Loucy (cell line): ENCODE measurements around the gene CEP57.
"Not testable (repeated sequence)": the region's sequence is repeated elsewhere in the genome, so short reads cannot be mapped to it uniquely, and the experiment has no call there.

Experiments used
- H2AFZ ChIP-seq: fragments of 200-600 bp; sonication (generic); 2 replicates; pipeline ENCODE4 v1.6.0; 2016; ENCODE audit warnings: antibody characterized with exemption, mild to moderate bottlenecking, low read length, moderate library complexity
- H3F3A ChIP-seq: fragments of 200-600 bp; 2 replicates; pipeline ENCODE4 v1.6.0; 2016; ENCODE audit warnings: antibody characterized with exemption, low read depth, mild to moderate bottlenecking
- H3K27me3 ChIP-seq: fragments of 200-600 bp; sonication (generic); 2 replicates; pipeline ENCODE4 v1.6.1; 2014; ENCODE audit warnings: low read length, mild to moderate bottlenecking; ENCODE audit not compliant: insufficient read depth, poor library complexity, severe bottlenecking
- H3K36me3 ChIP-seq: fragments of 200-600 bp; sonication (generic); 2 replicates; pipeline ENCODE4 v1.6.1; 2016; ENCODE audit warnings: low read length; ENCODE audit not compliant: insufficient read depth
- H3K4me1 ChIP-seq: fragments of 200-600 bp; sonication (generic); 2 replicates; pipeline ENCODE4 v1.5.1; 2014; ENCODE audit warnings: low read length, mild to moderate bottlenecking; ENCODE audit not compliant: insufficient read depth, poor library complexity, severe bottlenecking
- H3K4me2 ChIP-seq: fragments of 200-600 bp; sonication (generic); 2 replicates; pipeline ENCODE4 v1.6.0; 2014; ENCODE audit warnings: antibody characterized with exemption, low read length, low read depth, mild to moderate bottlenecking; ENCODE audit not compliant: poor library complexity, severe bottlenecking
- H3K4me3 ChIP-seq: fragments of 200-600 bp; sonication (generic); 2 replicates; pipeline ENCODE4 v1.5.1; 2014; ENCODE audit warnings: low read length, mild to moderate bottlenecking, mixed read lengths; ENCODE audit not compliant: poor library complexity, severe bottlenecking
- H3K79me2 ChIP-seq: fragments of 200-600 bp; sonication (generic); 2 replicates; pipeline ENCODE4 v1.6.1; 2014; ENCODE audit warnings: low read length; ENCODE audit not compliant: insufficient read depth
- H3K9ac ChIP-seq: fragments of 200-600 bp; sonication (generic); 2 replicates; pipeline ENCODE4 v1.6.0; 2014; ENCODE audit warnings: mild to moderate bottlenecking, low read depth, low read length, moderate library complexity; ENCODE audit not compliant: poor library complexity, severe bottlenecking
- H3K9me2 ChIP-seq: fragments of 200-600 bp; sonication (generic); replicated peaks from 2 replicates; pipeline ENCODE4 v1.6.1; 2016; ENCODE audit warnings: low read depth, low read length, mixed read lengths
- H3K9me3 ChIP-seq: fragments of 200-600 bp; sonication (generic); 2 replicates; pipeline ENCODE4 v1.6.1; 2014; ENCODE audit warnings: mild to moderate bottlenecking, antibody characterized with exemption, low read length, low read depth; ENCODE audit not compliant: insufficient read depth
- H4K20me1 ChIP-seq: fragments of 200-600 bp; sonication (generic); 2 replicates; pipeline ENCODE4 v1.6.0; 2014; ENCODE audit warnings: antibody characterized with exemption, low read length, mild to moderate bottlenecking; ENCODE audit not compliant: insufficient read depth, poor library complexity, severe bottlenecking
- EZH2phosphoT487 ChIP-seq: fragments of 200-600 bp; IDR thresholded peaks from 2 replicates; pipeline ENCODE4 v1.6.1; 2018; ENCODE audit warnings: antibody characterized with exemption, mild to moderate bottlenecking, moderate library complexity, borderline replicate concordance
- TF ChIP-seq, protein P1 (sequence below): fragments of 200-600 bp; sonication (generic); conservative IDR thresholded peaks from 2 replicates; pipeline ENCODE4 v1.5.1; 2014; ENCODE audit warnings: mild to moderate bottlenecking, antibody characterized with exemption, low read length

Gene CEP57

DNA sequence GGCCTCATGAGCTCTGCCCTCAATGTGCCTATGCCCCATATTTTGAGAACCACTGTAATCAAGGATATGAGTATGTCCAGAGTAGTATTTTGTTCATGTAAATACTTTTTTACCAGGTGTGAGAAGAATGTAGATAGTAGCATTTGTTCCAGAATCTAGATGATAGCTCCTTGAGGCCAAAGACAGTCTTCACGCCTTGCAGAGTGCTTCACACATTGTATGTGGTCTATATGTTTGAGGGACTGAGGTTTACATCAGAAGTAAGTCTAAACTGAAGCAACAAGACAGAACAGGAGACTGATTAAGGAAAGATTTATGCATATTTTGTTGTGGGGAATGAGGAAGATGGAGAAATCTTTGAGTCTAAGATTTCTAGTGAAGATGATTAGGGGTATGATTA lies 12.5 kb downstream of the CEP57 start:
- H3K9me3 ChIP-seq: no peaks in the 10 kb centered on the region
- no peaks in the 10 kb centered on the region for H3K9me2 ChIP-seq
- TF ChIP-seq, protein P1, sequence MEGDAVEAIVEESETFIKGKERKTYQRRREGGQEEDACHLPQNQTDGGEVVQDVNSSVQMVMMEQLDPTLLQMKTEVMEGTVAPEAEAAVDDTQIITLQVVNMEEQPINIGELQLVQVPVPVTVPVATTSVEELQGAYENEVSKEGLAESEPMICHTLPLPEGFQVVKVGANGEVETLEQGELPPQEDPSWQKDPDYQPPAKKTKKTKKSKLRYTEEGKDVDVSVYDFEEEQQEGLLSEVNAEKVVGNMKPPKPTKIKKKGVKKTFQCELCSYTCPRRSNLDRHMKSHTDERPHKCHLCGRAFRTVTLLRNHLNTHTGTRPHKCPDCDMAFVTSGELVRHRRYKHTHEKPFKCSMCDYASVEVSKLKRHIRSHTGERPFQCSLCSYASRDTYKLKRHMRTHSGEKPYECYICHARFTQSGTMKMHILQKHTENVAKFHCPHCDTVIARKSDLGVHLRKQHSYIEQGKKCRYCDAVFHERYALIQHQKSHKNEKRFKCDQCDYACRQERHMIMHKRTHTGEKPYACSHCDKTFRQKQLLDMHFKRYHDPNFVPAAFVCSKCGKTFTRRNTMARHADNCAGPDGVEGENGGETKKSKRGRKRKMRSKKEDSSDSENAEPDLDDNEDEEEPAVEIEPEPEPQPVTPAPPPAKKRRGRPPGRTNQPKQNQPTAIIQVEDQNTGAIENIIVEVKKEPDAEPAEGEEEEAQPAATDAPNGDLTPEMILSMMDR: no peak
- TF ChIP-seq EZH2phosphoT487: no peak
- H3K79me2 ChIP-seq: peaks cover 28% of the 10 kb centered on the region
- peaks cover 5% of the 10 kb centered on the region for H3K4me1 ChIP-seq
- no peak overlapping the region for H3K4me2 ChIP-seq
- H4K20me1 ChIP-seq: peaks cover 10% of the 10 kb centered on the region
- no peak overlapping the region for H2AFZ ChIP-seq
- H3F3A ChIP-seq: no peaks in the 10 kb centered on the region
- H3K27me3 ChIP-seq: no peaks in the 10 kb centered on the region
- H3K9ac ChIP-seq: no peak overlapping the region
- H3K36me3 ChIP-seq: peaks cover 61% of the 10 kb centered on the region; the same call in 1 of the 2 replicates
- no peak overlapping the region for H3K4me3 ChIP-seq

DNA sequence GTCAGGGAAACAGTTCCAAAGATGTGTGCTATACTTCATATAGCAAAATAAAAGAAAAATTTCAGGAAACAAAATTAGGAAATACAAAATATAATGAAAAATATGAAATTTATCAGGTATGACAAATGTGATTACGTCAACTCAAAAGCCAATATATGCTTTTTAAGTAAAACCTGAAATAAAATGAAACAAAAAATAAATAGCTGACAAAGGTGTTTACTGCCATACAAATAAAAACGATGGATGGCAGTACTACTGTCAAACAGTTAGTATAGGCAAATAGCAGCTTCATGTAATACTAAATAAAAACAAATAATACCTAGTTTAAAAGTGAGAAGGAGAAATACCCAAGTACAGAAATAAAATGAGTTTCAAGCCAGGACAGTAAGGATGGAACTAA lies 13.7 kb downstream of the CEP57 start:
- Histone ChIP-seq H3K36me3 (peaks cover 61% of the 10 kb centered on the region; the same call in 1 of the 2 replicates), H4K20me1 (no peaks in the 10 kb centered on the region), H3K4me1 (no peaks in the 10 kb centered on the region), H3K27me3 (no peaks in the 10 kb centered on the region), H2AFZ (no peak overlapping the region), H3K79me2 (peaks cover 18% of the 10 kb centered on the region), H3K4me2 (no peak overlapping the region), H3K9me3 (no peaks in the 10 kb centered on the region), H3K4me3 (no peak overlapping the region), H3K9ac (no peak overlapping the region), H3F3A (no peaks in the 10 kb centered on the region), H3K9me2 (no peaks in the 10 kb centered on the region)
- TF ChIP-seq, protein P1: no peak
- TF ChIP-seq EZH2phosphoT487: no peak

DNA sequence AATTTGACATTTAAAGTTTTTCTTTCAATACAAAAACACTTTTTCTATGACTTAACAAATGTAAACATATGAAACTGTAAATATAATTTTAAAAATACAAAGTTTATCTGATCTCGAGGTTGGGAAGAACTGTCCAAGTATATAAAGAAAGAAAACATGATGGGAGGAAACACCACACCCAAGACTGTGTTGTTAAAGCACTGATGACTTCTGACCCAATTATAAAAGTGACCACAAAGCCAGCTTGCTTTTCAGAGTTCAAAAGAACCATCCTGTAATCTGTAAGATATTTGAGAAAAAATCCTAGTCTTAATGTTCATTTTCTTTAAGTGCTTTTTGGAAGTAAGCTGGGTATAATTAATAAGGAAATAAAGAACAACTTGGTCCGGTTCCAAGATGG lies 15.6 kb downstream of the CEP57 start:
- Histone ChIP-seq H3K36me3 (peaks cover 42% of the 10 kb centered on the region; the same call in 1 of the 2 replicates), H3K27me3 (no peaks in the 10 kb centered on the region), H3F3A (no peaks in the 10 kb centered on the region), H3K4me2 (no peak overlapping the region), H3K4me3 (no peak overlapping the region), H3K9me3 (no peaks in the 10 kb centered on the region), H3K9me2 (no peaks in the 10 kb centered on the region), H3K79me2 (peaks cover 5% of the 10 kb centered on the region; the same call in 1 of the 2 replicates), H3K4me1 (no peaks in the 10 kb centered on the region), H3K9ac (no peak overlapping the region), H4K20me1 (no peaks in the 10 kb centered on the region), H2AFZ (no peak overlapping the region)
- TF ChIP-seq, protein P1: no peak
- TF ChIP-seq EZH2phosphoT487: no peak

DNA sequence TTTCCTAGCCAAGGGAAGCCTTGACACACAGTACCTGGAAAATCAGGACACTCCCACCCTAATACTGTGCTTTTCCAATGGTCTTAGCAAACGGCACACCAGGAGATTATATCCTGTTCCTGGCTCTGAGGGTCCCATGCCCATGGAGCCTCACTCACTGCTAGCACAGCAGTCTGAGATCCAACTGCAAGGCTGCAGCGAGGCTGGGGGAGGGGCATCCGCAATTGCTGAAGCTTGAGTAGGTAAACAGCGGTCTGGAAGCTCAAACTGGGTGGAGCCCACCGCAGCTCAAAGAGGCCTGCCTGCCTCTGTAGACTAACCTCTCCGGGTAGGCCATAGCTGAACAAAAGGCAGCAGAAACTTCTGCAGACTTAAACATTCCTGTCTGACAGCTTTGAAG lies 16.2 kb downstream of the CEP57 start:
- H3K79me2 ChIP-seq, H3K4me3 ChIP-seq, H3K9me2 ChIP-seq, H3K27me3 ChIP-seq, H3K9me3 ChIP-seq, H3K9ac ChIP-seq, H2AFZ ChIP-seq, H3K4me1 ChIP-seq, H4K20me1 ChIP-seq, H3K4me2 ChIP-seq, H3F3A ChIP-seq: not testable (repeated sequence)
- peaks cover 38% of the 10 kb centered on the region; the same call in 1 of the 2 replicates for H3K36me3 ChIP-seq

DNA sequence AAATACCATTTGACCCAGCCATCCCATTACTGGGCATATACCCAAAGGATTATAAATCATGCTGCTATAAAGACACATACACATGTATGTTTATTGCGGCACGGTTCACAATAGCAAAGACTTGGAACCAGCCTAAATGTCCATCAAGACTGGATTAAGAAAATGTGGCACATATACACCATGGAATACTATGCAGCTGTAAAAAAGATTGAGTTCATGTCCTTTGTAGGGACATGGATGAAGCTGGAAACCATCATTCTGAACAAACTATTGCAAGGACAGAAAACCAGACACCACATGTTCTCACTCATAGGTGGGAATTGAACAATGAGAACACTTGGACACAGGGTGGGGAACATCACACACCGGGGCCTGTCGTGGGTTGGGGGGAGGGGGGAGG lies 20.8 kb downstream of the CEP57 start:
- H3F3A ChIP-seq, H3K4me1 ChIP-seq, H4K20me1 ChIP-seq, H3K9me3 ChIP-seq, H3K27me3 ChIP-seq, H3K79me2 ChIP-seq, H3K4me3 ChIP-seq, H3K9ac ChIP-seq, H3K4me2 ChIP-seq, H2AFZ ChIP-seq, H3K9me2 ChIP-seq: not testable (repeated sequence)
- H3K36me3 ChIP-seq: peaks cover 18% of the 10 kb centered on the region; the same call in 1 of the 2 replicates
